Spleen (tissue), 13 donors: ENCODE data around the gene LIMD2. TPM values are rescaled to one million over a fixed set of nuclear protein-coding genes. Genes with fewer than 3 reads are reported as not detected.

ENCODE experiments used
- DNase-seq: peaks from one replicate; pipeline ENCODE4 v3.0.0-alpha.2; 2020
- H3K27ac ChIP-seq, 8 donors: fragments of 200-600 bp; sonication (generic) in 7 of 8; 1 replicate in 4 of 8; 2 replicates in 4 of 8; pipeline versions ENCODE4 v1.5.0 to v1.8.0; 2016 to 2021; ENCODE audit warnings: inconsistent platforms in 4 of 8, mild to moderate bottlenecking in 4 of 8, moderate library complexity in 1 of 8
- H3K27me3 ChIP-seq, 7 donors: fragments of 200-600 bp; sonication (generic) in 6 of 7; replicated peaks in 1 of 7; 1 replicate in 4 of 7; 2 replicates in 3 of 7; pipeline versions ENCODE4 v1.5.0 to v1.8.0; 2016 to 2021; ENCODE audit warnings: inconsistent platforms in 3 of 7, mild to moderate bottlenecking in 1 of 7
- H3K36me3 ChIP-seq, 6 donors: fragments of 200-600 bp; sonication (generic) in 5 of 6; 1 replicate in 4 of 6; 2 replicates in 2 of 6; pipeline versions ENCODE4 v1.5.0 to v1.8.0; 2016 to 2021; ENCODE audit warnings: inconsistent platforms in 2 of 6
- H3K4me1 ChIP-seq, 6 donors: fragments of 200-600 bp; sonication (generic) in 5 of 6; 1 replicate in 3 of 6; 2 replicates in 3 of 6; pipeline versions ENCODE4 v1.5.0 to v1.8.0; 2016 to 2021; ENCODE audit warnings: inconsistent platforms in 3 of 6
- H3K4me3 ChIP-seq, 8 donors: fragments of 200-600 bp; sonication (generic) in 7 of 8; 1 replicate in 4 of 8; 2 replicates in 4 of 8; pipeline versions ENCODE4 v1.5.0 to v1.8.0; 2016 to 2021; ENCODE audit warnings: inconsistent platforms in 4 of 8, mild to moderate bottlenecking in 4 of 8, moderate library complexity in 2 of 8
- H3K9me3 ChIP-seq, 8 donors: fragments of 200-600 bp; sonication (generic) in 7 of 8; 1 replicate in 4 of 8; 2 replicates in 4 of 8; pipeline versions ENCODE4 v1.5.0 to v1.8.0; 2016 to 2021; ENCODE audit warnings: inconsistent platforms in 4 of 8
- CTCF ChIP-seq, 11 experiments: fragments of 200-600 bp in 7 of 11; fragments of 450-650 bp in 4 of 11; sonication (generic) in 4 of 11; IDR thresholded peaks in 8 of 11; conservative IDR thresholded peaks in 3 of 11; 1 replicate in 7 of 11; 2 replicates in 4 of 11; pipeline versions ENCODE4 v1.4.0 to v1.8.0; 2016 to 2021; ENCODE audit warnings: antibody characterized with exemption in 11 of 11, inconsistent platforms in 4 of 11, mild to moderate bottlenecking in 1 of 11
- POLR2A ChIP-seq, 3 donors: fragments of 450-650 bp; IDR thresholded peaks; one replicate each; pipeline ENCODE4 v1.5.1; 2017; ENCODE audit warnings: antibody characterized with exemption in 3 of 3, mild to moderate bottlenecking in 1 of 3
- POLR2AphosphoS5 ChIP-seq, 3 donors: sonication (generic); formaldehyde crosslinking; IDR thresholded peaks; one replicate each; pipeline ENCODE4 v1.5.1; 2017; ENCODE audit warnings: antibody characterized with exemption in 3 of 3
- WGBS, 5 donors: extraction: QIAGEN DNeasy Blood & Tissue Kit in 3 of 5; methylation state at CpG; one replicate each; pipeline versions ENCODE4 v1.1.5 to v1.1.7; 2013 to 2018; 5-methylcytosine and 5-hydroxymethylcytosine counted together
- intact Hi-C: fragments of 100-400 bp; cut with DNase I; formaldehyde crosslinking; loops from one replicate; pipeline ENCODE4 v1.15.0; 2023; ENCODE audit warnings: low total_unique reads
- long read RNA-seq, 2 donors: transcript quantifications; one replicate each; lab custom pipeline, GENCODE V29; 2026
- polyA plus RNA-seq, 3 donors: library from polyadenylated mRNA; stranded (reverse); fragments of 200-250 nt; gene quantifications; one replicate each; pipeline ENCODE4 v1.2.1, GENCODE V29; 2013
- total RNA-seq, 7 donors: library from RNA; depleted of rRNA in 3 of 7; stranded (reverse); fragments of >200 nt in 3 of 7; fragmentation: NEBNext Ultra II Directional in 4 of 7; extraction: Animal tissue kit (Norgen Biotek cat#: 25700) in 4 of 7; gene quantifications; one replicate each; pipeline versions ENCODE4 v1.1.0 to v1.2.1, GENCODE V29; 2016 to 2021
- donor health status: healthy with polysubstance abuse.
- donor health status: DM: no; HTN: no; CAD: no; lungs with moderate emphysema.
- donor health status: DM: no; HTN: no; CAD: no.
- donor health status: Bipolar disorder and iron deficiency.
- donor health status: healthy.
- donor health status: DM: no; HTN: no; CAD: no.
- donor health status: DM: yes; HTN: yes; CAD: no.

The LIMD2 gene
- 100 to 1,000 TPM; 211 to 381 (median 249) TPM for total RNA-seq
- 100 to 1,000 TPM; 414 to 554 (median 480) TPM for polyA plus RNA-seq
- long read RNA-seq, donor 1, transcript LIMD2-201 (5 exons, 3,193 nt), result major isoform, 48 of 96 reads
- long read RNA-seq, donor 1, transcript LIMD2-204 (2 exons, 760 nt), result minor isoform, 7 of 96 reads
- long read RNA-seq, donor 1, partial matches to known transcripts, result 32 of 96 reads
- long read RNA-seq, donor 1, other reads (novel, unspliced or antisense), result 0 of 96 reads
- long read RNA-seq, donor 2, transcript LIMD2-208 (4 exons, 709 nt), result minor isoform, 6 of 85 reads
- long read RNA-seq, donor 2, transcript LIMD2-201 (5 exons, 3,193 nt), result major isoform, 36 of 85 reads
- long read RNA-seq, donor 2, partial matches to known transcripts, result 35 of 85 reads
- long read RNA-seq, donor 2, other reads (novel, unspliced or antisense), result 0 of 85 reads

GRCh38 chr17:63699638-63700527 lies at the start of gene LIMD2:
Gene LIMD2, minus strand, starts transcription at chr17:63700125. Its CDS starts 827 bp downstream, at chr17:63699298.
- peaks cover 0 to 63% (median 23%) of the 10 kb centered on the region in 6 donors for H3K36me3 ChIP-seq
- H3K4me1 ChIP-seq, result peaks cover 49 to 93% (median 79%) of the 10 kb centered on the region in 6 donors
- H3K4me3 ChIP-seq, result peak within 1 kb of the TSS; percentile 80 to 99 (median 90)
- WGBS, 5 donors, result 0 to 2% (median 1%) methylated on average over 26 to 133 of the region's 133 CpGs
- TF ChIP-seq POLR2A (IDR thresholded peaks at IDR 0.05) (peak in 1 of 3 donors; percentile 73), CTCF (IDR thresholded peaks at IDR 0.05 in 8 of 11, conservative IDR thresholded peaks at IDR 0.05 in 3 of 11) (no peak), POLR2AphosphoS5 (IDR thresholded peaks at IDR 0.05) (peak; percentile 65 to 72 (median 68))
- DNase-seq, result peak; percentile 97
- no peaks in the 10 kb centered on the region for H3K27me3 ChIP-seq
- intact Hi-C loops, result loop anchor here (10.0 kb wide), 3 partner anchors 45 to 125 kb away; partner anchors contain the start of genes FTSJ3, MAP3K3, PSMC5 and STRADA
- no peaks in the 10 kb centered on the region for H3K9me3 ChIP-seq
- peak within 1 kb of the TSS; percentile 93 to 100 (median 98) for H3K27ac ChIP-seq

- Histone ChIP-seq H3K36me3 (peaks cover 0 to 19% (median 15%) of the 10 kb centered on the region in 6 donors), H3K9me3 (no peaks in the 10 kb centered on the region), H3K4me1 (peaks cover 7 to 65% (median 16%) of the 10 kb centered on the region in 6 donors), H3K27ac (peak within 1 kb of the TSS; percentile 80 to 99 (median 98)), H3K27me3 (no peaks in the 10 kb centered on the region), H3K4me3 (peak within 1 kb of the TSS; percentile 52 to 96 (median 80))
- 0 to 2% (median 0%) methylated on average over 35 to 61 of the region's 61 CpGs for WGBS, 5 donors
- TF ChIP-seq POLR2A (IDR thresholded peaks at IDR 0.05), result peak; percentile 47 to 83 (median 79)
- peak; percentile 95 to 98 (median 97) for TF ChIP-seq POLR2AphosphoS5 (IDR thresholded peaks at IDR 0.05)
- peak in 4 of 11 experiments; percentile 5 to 40 (median 16) for TF ChIP-seq CTCF (IDR thresholded peaks at IDR 0.05 in 8 of 11, conservative IDR thresholded peaks at IDR 0.05 in 3 of 11)
- DNase-seq, result peak; percentile 100
- intact Hi-C loops, result loop anchor here (10.0 kb wide), 1 partner anchor 47 kb away; no protein-coding TSS in a partner anchor
These were observed 41.7 kb upstream of the LIMD2 start, which contains the start of gene STRADA for GRCh38 chr17:63741408-63742173. Gene STRADA, minus strand, starts transcription at chr17:63741799. Its CDS starts 13,430 bp downstream, at chr17:63728369.

- Histone ChIP-seq H3K4me3 (peak overlapping the region; percentile 52 to 96 (median 80)), H3K4me1 (peaks cover 7 to 64% (median 16%) of the 10 kb centered on the region in 6 donors), H3K9me3 (no peaks in the 10 kb centered on the region), H3K36me3 (peaks cover 0 to 14% (median 11%) of the 10 kb centered on the region in 6 donors), H3K27me3 (no peaks in the 10 kb centered on the region), H3K27ac (peak overlapping the region; percentile 80 to 99 (median 98))
- WGBS, 5 donors, result 0 to 1% (median 0%) methylated on average over 14 of the region's 14 CpGs
- TF ChIP-seq CTCF (IDR thresholded peaks at IDR 0.05 in 8 of 11, conservative IDR thresholded peaks at IDR 0.05 in 3 of 11) (no peak), POLR2A (IDR thresholded peaks at IDR 0.05) (no peak), POLR2AphosphoS5 (IDR thresholded peaks at IDR 0.05) (no peak)
- no peak for DNase-seq
- intact Hi-C loops, result loop anchor here (10.0 kb wide), 1 partner anchor 46 kb away; no protein-coding TSS in a partner anchor
These were observed 41.1 kb upstream of the LIMD2 start for GRCh38 chr17:63741143-63741407.
